ENCODE results near the gene ZMYND10. TPM values are rescaled to one million over a fixed set of nuclear protein-coding genes. Genes with fewer than 3 reads are reported as not detected.

ZMYND10 gene
- total RNA-seq: 0.21 and 0.34 TPM in 2 replicates

GRCh38 chr3:50345586-50346234 lies at the start of gene ZMYND10:
Gene ZMYND10, minus strand, starts transcription at chr3:50345732. Its CDS starts 153 bp downstream, at chr3:50345579.

GRCh38 chr3:50358911-50359759 lies 13.6 kb upstream of the ZMYND10 start, which contains the start of gene TMEM115:
Gene TMEM115, minus strand, starts transcription at chr3:50359521. Its CDS starts 458 bp downstream, at chr3:50359063.

GRCh38 chr3:50350527-50351322 lies 5.2 kb upstream of the ZMYND10 start, which contains the start of the genes CYB561D2 and NPRL2:
Gene CYB561D2, plus strand, starts transcription at chr3:50350862. Its CDS starts 572 bp downstream, at chr3:50351434.
Gene NPRL2, minus strand, starts transcription at chr3:50350775. Its CDS starts 123 bp downstream, at chr3:50350652.

GRCh38 chr3:50340448-50341329 lies 4.8 kb downstream of the ZMYND10 start, which contains the start of gene RASSF1:
Gene RASSF1, minus strand, starts transcription at chr3:50340836. Its CDS starts 31 bp downstream, at chr3:50340805.

GRCh38 chr3:50327943-50328691 lies 17.4 kb downstream of the ZMYND10 start, which contains the start of gene TUSC2:
Gene TUSC2, minus strand, starts transcription at chr3:50328223. Its CDS starts 124 bp downstream, at chr3:50328099.

GRCh38 chr3:50322386-50323091 lies 23.0 kb downstream of the ZMYND10 start, which contains the start of gene HYAL2:
Gene HYAL2, minus strand, starts transcription at chr3:50322745. Its CDS starts 2,256 bp downstream, at chr3:50320489.

GRCh38 chr3:50303013-50303815 lies 42.3 kb downstream of the ZMYND10 start, which contains the start of gene HYAL1:
Gene HYAL1, minus strand, starts transcription at chr3:50303574. Its CDS starts 618 bp downstream, at chr3:50302956.

GRCh38 chr3:50298836-50299637 lies 46.5 kb downstream of the ZMYND10 start, which contains the start of the genes HYAL3 and NAA80:
Gene HYAL3, minus strand, starts transcription at chr3:50299405. Its CDS starts 3,803 bp downstream, at chr3:50295602.
Gene NAA80, minus strand, starts transcription at chr3:50299405. Its CDS starts 1,942 bp downstream, at chr3:50297463.

GRCh38 chr3:50292159-50293078 lies 53.1 kb downstream of the ZMYND10 start, which contains the start of gene IFRD2:
Gene IFRD2, minus strand, starts transcription at chr3:50292429. Its CDS starts 155 bp downstream, at chr3:50292274.

Other genes starting within 250 kb of the ZMYND10 start
- 37.3 and 205 TPM in 2 replicates for gene SEMA3F, start 190.4 kb downstream of the ZMYND10 start, total RNA-seq
- not detected in 2 replicates for gene GNAT1, start 154.1 kb downstream of the ZMYND10 start, total RNA-seq
- gene SLC38A3, start 140.5 kb downstream of the ZMYND10 start, total RNA-seq: not detected in 2 replicates
- 82.7 and 168 TPM in 2 replicates for gene GNAI2, start 109.5 kb downstream of the ZMYND10 start, total RNA-seq
- gene SEMA3B, start 76.6 kb downstream of the ZMYND10 start, total RNA-seq: 5.1 and 7.5 TPM in 2 replicates
- not detected in 2 replicates for gene LSMEM2, start 66.6 kb downstream of the ZMYND10 start, total RNA-seq
- 117 and 171 TPM in 2 replicates for gene IFRD2, start 53.3 kb downstream of the ZMYND10 start, total RNA-seq
- 8.4 and 8.5 TPM in 2 replicates for gene HYAL3, start 46.3 kb downstream of the ZMYND10 start, total RNA-seq
- gene NAA80, start 46.3 kb downstream of the ZMYND10 start, total RNA-seq: 2.7 and 2.9 TPM in 2 replicates
- 4.5 and 5.8 TPM in 2 replicates for gene HYAL1, start 42.2 kb downstream of the ZMYND10 start, total RNA-seq
- gene HYAL2, start 23.0 kb downstream of the ZMYND10 start, total RNA-seq: 59.1 and 76.5 TPM in 2 replicates
- gene TUSC2, start 17.5 kb downstream of the ZMYND10 start, total RNA-seq: 15.7 and 26.0 TPM in 2 replicates
- 14.9 and 19.8 TPM in 2 replicates for gene RASSF1, start 4.9 kb downstream of the ZMYND10 start, total RNA-seq
- 11.3 and 14.7 TPM in 2 replicates for gene NPRL2, start 5.0 kb upstream of the ZMYND10 start, total RNA-seq
- gene CYB561D2, start 5.1 kb upstream of the ZMYND10 start, total RNA-seq: 13.7 and 14.2 TPM in 2 replicates
- 28.0 and 33.0 TPM in 2 replicates for gene TMEM115, start 13.8 kb upstream of the ZMYND10 start, total RNA-seq
- under 0.01 TPM in 1 of 2 replicates, not detected in the other for gene CACNA2D2, start 157.9 kb upstream of the ZMYND10 start, total RNA-seq
- 0.68 and 3.6 TPM in 2 replicates for gene C3orf18, start 222.0 kb upstream of the ZMYND10 start, total RNA-seq
- 4.4 and 10.8 TPM in 2 replicates for gene HEMK1, start 223.8 kb upstream of the ZMYND10 start, total RNA-seq

Data from nasal cavity respiratory epithelium epithelial cell of viscerocranial mucosa (primary cell).